Omental fat pad (tissue), 4 donors: Measurements from ENCODE around the gene LRRC28. TPM values are rescaled to one million over a fixed set of nuclear protein-coding genes. Genes with fewer than 3 reads are reported as not detected.

Source experiments
- ATAC-seq: fragments of 150-250 bp; one replicate; pipeline ENCODE4 v1.9.1; 2016; ENCODE audit warnings: mild to moderate bottlenecking, moderate library complexity; ENCODE audit not compliant: low FRiP score
- DNase-seq: peaks from one replicate; pipeline ENCODE4 v3.0.0-alpha.2; 2019; ENCODE audit warnings: low spot score
- total RNA-seq, 4 donors: library from RNA; depleted of rRNA; stranded (reverse); fragments of >200 nt; gene quantifications; one replicate each; pipeline ENCODE4 v1.1.0, GENCODE V29; 2016
- TF ChIP-seq, protein P1 (sequence below), 3 donors: fragments of 450-650 bp; IDR thresholded peaks; one replicate each; pipeline ENCODE4 v1.5.1; 2016 to 2017; ENCODE audit warnings: antibody characterized with exemption in 3 of 3, mild to moderate bottlenecking in 3 of 3, moderate library complexity in 2 of 3

The LRRC28 gene
- total RNA-seq, 4 donors from 2014 or later = 27.6 to 32.3 (median 30.5) TPM

DNA sequence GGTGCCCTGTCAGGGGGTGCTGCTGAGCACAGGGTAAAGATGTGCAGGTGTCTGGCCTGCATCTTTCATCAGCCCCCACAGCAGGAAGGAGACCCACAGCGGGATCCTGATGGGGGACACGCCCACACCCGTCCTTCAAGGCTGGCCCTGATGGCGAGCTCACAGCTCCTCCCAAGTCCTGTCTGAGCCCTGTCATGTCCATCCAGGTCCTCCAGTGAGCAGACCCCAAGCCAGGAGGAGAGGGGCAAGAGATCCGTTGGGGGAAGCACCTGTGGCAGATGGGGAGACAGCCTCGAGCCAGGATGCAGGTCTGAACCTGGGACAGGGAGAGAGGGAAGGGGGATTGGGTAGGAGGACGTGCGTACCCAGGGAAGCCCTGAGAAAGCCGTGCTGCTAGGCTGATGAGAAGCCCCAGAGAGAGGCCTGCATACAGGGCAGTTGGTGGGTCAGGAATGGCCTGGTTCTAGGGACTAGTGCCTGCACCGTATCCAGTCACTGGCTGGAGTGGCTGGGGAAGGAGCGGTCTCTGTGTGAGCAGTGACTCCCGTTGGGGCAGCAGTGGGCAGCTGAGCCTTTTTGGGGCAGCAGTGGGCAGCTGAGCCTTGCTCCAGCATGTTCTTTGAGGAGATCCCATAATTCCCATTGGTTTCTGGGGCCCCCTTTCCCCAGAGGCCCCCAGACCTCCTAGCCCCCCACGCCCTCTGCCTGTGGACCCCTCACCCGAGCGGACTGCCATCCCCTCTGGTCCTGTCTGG, 181.2 kb downstream of the LRRC28 start:
- ATAC-seq (no peak), DNase-seq (peak; percentile 15)
- TF ChIP-seq, protein P1, sequence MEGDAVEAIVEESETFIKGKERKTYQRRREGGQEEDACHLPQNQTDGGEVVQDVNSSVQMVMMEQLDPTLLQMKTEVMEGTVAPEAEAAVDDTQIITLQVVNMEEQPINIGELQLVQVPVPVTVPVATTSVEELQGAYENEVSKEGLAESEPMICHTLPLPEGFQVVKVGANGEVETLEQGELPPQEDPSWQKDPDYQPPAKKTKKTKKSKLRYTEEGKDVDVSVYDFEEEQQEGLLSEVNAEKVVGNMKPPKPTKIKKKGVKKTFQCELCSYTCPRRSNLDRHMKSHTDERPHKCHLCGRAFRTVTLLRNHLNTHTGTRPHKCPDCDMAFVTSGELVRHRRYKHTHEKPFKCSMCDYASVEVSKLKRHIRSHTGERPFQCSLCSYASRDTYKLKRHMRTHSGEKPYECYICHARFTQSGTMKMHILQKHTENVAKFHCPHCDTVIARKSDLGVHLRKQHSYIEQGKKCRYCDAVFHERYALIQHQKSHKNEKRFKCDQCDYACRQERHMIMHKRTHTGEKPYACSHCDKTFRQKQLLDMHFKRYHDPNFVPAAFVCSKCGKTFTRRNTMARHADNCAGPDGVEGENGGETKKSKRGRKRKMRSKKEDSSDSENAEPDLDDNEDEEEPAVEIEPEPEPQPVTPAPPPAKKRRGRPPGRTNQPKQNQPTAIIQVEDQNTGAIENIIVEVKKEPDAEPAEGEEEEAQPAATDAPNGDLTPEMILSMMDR (IDR thresholded peaks at IDR 0.05) = no peak

- peak; percentile 24 for DNase-seq
- TF ChIP-seq, protein P1 (IDR thresholded peaks at IDR 0.05) = no peak
- ATAC-seq = peak; percentile 85
These were observed 181.9 kb downstream of the LRRC28 start for GRCh38 chr15:99433026-99433756.

DNA sequence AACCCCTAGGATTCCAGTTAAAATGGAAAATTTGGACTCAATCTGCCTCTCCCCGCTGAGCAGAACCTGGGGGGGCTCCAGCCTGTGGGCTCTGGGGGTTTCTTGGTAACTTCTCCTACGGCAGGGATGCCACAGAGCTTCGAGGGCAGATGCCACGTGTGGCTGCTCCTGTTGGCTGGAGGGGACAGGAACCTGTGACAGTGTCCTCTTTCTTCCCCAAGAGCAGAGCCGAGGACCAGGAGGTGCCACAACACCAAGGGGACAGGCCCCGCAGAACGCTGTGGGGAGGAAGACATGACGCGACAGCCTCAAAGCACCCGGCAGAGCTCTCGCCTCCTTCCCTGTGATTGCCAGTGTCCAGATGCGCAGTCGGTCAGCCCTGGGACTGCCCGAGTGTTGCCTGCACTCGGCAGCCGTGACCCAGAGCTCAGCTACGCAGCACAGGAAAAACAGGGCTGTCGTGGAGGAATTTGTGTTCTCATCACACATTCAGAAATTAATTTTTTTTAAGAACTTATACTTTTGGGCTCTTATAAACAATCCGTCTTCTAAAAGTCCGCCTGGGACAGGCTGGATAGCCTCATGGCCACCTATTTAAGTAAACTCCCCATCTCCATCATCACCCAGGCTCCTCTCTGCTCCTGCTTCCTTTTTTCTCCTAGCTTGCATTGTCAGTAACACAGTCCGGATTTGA, 182.6 kb downstream of the LRRC28 start:
- peak; percentile 18 for DNase-seq
- TF ChIP-seq, protein P1 (IDR thresholded peaks at IDR 0.05) = no peak
- no peak for ATAC-seq

GRCh38 chr15:99434506-99435112, 183.3 kb downstream of the LRRC28 start:
- TF ChIP-seq, protein P1 (IDR thresholded peaks at IDR 0.05) = no peak
- DNase-seq (peak; percentile 16), ATAC-seq (no peak)

DNA sequence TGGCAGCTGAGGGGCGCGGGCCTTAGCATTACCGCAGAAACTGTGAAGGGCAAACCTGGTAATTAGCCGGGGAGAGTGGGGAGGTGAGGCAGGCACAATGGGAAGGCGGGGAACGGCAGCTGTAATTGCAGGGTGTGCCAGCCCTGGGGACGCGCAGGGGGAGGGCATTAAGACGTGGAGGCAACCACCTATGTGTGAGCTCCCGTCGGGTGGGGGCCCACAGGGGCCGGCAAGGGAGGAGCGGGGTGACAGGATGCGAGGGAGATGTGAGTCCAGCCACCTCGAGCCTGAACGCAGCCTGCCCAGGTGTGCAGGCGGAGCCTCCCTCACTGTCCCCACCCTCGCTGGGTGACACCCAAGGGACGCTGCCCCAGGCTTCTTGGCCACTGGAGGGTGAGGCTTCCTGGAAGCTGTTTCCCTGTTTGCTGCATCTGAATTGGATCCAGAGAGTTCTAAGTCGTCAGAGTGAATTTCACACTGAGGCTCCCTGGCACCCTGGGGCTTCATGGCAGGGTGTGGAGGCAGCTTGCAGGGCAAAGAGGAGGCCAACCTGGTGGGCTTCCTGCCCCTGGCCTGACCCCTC, 183.9 kb downstream of the LRRC28 start:
- ATAC-seq = no peak
- TF ChIP-seq, protein P1 (IDR thresholded peaks at IDR 0.05) = no peak
- DNase-seq = peak; percentile 21

DNA sequence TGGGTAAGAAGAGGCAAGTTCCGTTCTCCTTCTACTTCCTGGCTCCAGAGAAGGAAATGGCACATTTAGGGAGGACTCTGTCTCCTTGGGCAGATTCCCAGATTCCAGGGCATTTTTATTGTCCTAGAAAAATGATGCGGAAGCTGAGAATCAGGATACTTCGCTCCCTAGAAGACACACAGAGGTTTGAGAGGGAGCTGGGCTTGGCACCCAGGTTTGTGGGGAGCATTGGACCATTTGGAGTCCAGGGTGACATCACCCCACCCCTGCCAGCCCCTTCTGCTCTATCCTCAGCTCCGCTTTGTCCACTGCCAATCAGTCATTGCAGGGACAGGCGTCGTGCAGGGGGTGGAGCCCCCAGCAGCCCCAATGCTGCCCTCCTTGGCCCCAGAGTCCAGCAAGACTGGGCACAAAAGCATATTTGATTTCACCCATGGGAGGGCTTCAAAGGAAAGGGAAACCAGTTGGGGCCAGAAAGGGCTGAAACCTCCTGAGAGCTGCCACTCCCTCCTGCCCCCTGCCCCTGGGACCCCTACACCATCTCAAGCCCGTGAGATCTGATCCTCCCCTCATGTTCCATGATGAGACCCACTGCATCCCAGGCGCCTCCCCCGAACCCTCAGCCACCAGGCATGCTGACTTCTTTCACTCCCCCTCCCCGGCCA, 184.7 kb downstream of the LRRC28 start:
- DNase-seq = peak; percentile 10
- TF ChIP-seq, protein P1 (IDR thresholded peaks at IDR 0.05) = no peak
- ATAC-seq = no peak
